NCI-H774 (cell line): ENCODE measurements around the gene CNPPD1.

Experiments
- DNase-seq: peaks from one replicate; lab custom pipeline; 2025; lab: John Stamatoyannopoulos, UW

Gene CNPPD1

GRCh38 chr2:219122202-219122980 lies 54.3 kb downstream of the CNPPD1 start:
- DNase-seq = no peak
